Inferior parietal cortex (tissue), 1 donor: ENCODE measurements around the gene CGREF1.
"Not testable (repeated sequence)": the region's sequence is repeated elsewhere in the genome, so short reads cannot be mapped to it uniquely, and the experiment has no call there.

Source experiments
- DNase-seq: peaks from one replicate; pipeline ENCODE4 v3.0.0-alpha.2; 2016; ENCODE audit errors: extremely low spot score

The CGREF1 gene

DNA sequence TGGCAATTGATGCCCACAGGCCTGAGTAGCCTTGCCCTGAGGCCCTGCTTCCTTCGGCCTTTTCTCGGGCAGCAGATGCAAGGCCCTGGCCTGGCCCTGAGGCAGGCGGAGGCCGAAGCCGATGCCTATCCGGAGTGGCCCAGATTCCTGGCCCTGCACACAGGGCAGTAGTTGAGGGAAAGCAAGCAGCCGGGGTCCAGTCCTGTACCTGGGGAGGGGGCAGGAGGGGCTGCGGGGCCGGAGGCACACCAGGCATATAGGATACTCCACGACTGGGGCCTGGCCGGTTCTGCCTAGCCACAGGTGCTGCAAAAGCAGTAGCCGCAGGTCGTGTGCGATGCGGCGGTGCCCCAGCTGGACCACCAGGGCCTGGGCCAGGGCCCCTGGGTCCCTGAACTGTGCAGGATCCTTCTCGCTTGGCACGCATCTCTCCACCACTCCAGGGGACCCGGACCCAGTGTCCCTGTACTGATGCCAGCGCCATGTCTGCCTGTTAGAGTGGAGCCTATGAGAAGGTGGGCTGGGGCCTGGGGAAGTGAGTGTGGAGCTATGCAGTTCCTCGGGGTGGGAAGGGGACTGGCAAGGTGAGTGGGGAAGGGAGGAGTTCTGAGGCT is 18.5 kb upstream of the CGREF1 start:
- DNase-seq = no peak

DNA sequence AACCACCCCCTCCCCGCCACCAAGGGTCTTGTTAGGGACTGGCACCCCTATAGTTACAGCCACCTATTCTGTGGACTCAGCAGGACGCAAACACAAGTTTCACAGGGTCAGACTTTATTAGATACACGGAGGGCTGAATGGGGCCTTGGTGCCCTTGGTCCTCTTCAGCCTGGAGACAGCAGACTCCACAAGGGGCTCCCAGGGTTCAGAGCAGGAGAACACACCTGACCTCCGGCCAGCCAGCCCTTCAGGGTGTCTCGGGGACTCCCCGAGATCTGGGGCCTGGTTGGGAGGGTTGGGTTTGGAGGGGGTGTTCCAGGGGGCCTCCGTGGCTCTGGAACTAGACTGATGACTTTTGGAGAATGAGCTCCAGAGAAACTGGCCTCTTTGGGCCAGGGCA is 17.8 kb upstream of the CGREF1 start:
- no peak for DNase-seq

DNA sequence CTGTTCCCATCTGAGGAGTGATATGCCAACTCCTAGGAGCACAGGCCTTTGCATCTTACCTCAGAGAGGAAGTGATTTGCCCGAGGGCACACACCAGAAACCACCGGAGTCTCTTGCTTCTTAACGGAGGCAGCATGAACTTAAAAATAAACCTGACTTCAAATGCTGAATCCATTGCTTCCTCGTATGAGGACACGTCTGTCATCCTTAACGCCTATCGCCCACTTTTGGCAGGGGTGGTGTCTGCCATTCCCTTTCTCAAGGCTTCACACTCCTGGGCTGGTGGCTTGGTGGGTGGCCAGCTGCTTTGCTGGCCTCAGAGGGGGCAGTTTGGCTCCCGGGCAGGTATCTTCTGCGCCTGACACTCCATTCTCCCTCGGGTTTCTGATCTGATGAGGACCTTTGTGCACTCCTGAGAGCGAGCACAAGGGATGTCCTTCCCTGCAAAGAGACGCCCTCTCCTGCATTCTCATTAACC is 16.6 kb upstream of the CGREF1 start:
- no peak for DNase-seq

DNA sequence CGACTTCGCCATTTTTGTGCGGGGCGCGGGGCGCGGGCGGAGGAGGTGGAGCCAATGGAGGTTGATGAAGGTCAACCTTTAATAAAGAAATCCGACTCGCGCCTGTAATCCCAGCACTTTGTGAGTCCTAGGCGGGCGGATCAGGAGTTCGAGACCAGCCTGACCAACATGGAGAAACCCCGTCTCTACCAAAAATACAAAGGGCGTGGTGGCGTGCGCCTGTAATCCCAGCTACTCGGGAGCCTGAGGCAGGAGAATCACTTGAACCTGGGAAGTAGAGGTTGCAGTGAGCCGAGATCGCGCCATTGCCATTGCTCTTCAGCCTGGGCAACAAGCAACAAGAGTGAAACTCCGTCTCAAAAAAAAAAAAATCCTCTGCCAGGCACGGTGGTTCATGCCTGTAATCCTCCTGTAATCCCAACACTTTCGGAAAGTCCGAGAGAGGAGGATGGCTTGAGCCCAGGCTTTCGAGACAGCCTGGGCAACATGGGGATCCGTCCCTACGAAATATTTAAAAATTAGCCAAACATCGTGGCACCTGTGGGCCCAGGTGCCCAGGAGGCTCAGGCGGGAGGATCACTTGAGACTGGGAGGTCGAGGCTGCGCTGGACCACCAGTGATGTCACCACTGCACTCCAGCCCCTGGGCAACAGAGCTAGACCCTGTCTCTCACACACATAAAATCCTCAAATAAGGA is 16.0 kb upstream of the CGREF1 start:
- no peak for DNase-seq

DNA sequence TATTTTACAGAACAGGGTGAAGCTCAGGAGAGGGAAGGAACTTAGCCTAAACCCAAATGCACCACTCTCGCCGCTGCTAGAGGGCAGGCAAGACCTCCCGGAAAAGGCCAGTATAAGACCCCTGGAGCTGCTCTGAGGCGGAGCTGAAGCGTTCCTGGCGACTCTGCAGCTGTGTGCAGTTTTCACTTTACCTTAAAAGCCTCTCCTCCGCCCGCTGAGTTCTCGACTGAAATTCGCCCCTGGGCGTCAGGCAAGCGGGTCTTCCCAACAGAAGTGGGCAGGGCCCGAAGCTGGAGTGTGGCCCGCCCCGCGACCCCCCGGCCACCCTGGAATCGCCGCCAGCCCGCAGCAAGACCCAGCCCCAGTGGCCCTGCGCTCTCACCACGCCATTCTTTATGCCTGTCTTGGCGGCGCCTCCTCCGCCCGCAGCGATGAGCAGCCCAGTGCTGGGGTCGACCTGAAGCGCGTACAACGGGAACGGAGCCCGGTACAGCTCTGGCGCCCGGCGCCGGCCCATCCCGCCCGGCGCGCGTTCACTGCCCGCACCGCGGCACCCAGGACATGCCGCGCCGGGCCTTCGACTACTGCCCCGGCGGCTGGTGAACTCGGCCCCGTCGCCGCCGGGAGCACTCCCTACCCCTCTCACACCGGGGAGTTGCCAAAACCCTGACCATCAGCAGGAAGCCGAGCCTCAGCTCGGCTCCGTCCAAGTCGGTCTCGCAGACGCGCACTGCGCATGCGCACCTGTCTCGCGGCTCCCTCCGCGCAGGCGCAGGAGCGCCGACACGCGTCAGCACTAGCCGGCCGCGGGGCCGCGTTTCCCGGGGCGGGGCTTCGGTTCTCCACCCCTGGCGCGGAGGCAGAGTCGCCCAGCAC is 15.2 kb upstream of the CGREF1 start, which contains the start of gene PREB:
TSS of gene PREB (minus strand) at position 732 of the 876 bp plus-strand sequence. CDS start at position 517, 215 bp downstream.
- DNase-seq = peak; percentile 99

DNA sequence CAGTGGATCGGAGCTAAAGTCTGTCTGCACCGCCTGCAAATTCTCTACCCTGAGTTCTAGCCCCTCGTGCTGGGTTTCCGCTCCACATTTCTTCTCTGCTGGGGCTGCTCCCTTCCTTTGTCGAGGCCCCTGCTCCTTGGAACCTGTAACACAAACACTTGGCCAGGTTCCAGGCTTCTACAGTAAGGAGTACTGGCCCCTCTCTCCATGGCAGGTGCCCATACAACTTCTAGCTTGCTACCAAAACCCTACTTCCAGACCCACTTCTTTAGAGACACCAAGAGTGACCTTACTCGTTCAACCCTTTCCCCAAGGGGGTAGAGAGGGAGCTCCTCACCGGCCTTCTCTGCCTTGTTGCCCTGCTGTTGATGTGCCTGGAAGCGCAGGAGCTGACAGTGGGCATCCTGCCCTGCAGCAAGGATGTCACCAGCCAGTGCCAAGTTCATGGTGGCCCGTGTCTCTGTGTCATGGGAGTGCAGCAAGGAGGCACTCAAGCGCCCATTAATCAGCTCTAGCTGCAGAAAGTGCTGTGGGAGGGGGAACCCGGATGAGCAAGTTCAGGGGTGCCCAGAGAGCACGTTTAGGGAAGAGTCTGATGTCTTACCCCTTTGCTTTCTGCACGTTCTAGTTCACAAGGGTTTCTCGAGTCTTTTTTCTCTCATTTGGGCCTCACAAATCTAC is 14.4 kb upstream of the CGREF1 start:
- no peak for DNase-seq

DNA sequence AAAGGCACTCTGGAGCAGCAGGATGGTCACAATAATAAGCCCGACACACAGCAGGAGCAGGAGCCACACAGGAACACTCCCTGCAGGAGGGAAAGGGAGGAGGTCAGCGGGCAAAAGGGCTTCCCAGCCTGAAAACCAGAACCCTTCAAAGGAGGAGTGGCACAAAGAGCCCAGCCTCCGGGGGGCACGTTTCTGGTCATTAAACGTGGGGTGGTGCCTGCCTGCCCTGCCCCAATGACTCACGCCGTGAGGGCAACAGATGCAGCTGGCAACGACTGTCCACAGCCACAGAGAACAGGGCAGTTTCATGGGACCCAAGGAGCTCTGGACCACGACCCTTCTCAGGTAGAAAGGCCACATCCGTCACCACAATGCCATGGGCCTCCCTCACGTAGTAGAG is 12.5 kb upstream of the CGREF1 start:
- DNase-seq = no peak

DNA sequence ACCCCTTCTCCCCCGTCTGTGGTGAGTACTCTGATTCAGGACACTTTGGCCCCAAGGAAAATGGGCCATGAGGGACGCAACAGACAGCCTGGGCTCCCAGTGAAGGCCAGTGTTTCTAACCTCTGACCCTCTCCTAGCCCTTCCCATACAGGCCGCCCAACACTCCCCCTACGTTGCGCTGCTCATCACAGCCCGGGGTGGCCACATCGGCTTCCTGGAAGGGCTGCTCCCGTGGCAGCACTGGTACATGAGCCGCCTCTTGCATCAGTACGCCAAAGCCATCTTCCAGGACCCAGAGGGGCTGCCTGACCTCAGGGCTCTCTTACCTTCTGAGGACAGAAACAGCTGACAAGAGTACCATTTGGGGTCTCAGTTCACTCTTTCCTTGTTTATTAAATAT is 11.5 kb upstream of the CGREF1 start:
- DNase-seq = no peak

DNA sequence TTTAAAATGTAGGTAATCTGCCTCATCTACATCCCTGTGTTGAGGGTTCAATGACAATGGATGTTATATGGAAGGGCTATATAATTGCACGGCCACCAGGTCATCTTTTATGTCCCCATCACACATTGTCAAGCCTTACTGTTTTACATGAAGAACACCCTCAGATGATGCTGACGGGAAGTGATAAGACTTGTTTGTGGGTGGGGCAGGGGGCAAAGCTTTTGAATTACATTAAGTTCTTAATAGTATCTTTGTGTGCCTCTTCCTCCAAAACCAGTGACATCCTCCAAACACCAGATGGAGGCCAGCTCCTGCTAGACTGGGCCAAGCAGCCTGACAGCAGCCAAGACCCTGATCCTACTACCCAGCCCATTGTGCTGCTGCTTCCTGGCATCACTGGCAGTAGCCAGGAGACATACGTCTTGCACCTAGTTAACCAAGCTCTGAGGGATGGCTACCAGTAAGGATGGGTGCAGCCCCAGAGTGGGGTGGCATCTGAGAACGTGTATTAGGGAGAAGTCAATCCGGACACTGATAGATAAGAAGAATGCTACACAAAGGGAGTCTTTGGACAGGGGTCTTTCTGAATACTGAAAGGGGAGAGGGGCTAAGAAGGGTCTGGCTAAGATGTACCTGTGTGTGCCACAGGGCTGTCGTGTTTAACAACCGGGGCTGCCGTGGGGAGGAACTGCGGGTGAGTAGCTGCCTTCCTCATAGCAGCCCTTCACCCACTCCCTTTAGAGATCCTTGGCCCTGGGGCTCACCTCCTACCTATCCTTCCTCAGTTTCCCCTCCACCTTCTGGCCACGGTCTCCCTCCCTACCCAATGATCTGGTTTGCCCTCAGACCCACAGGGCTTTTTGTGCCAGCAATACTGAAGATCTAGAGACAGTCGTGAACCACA is 10.0 kb upstream of the CGREF1 start:
- DNase-seq = no peak

DNA sequence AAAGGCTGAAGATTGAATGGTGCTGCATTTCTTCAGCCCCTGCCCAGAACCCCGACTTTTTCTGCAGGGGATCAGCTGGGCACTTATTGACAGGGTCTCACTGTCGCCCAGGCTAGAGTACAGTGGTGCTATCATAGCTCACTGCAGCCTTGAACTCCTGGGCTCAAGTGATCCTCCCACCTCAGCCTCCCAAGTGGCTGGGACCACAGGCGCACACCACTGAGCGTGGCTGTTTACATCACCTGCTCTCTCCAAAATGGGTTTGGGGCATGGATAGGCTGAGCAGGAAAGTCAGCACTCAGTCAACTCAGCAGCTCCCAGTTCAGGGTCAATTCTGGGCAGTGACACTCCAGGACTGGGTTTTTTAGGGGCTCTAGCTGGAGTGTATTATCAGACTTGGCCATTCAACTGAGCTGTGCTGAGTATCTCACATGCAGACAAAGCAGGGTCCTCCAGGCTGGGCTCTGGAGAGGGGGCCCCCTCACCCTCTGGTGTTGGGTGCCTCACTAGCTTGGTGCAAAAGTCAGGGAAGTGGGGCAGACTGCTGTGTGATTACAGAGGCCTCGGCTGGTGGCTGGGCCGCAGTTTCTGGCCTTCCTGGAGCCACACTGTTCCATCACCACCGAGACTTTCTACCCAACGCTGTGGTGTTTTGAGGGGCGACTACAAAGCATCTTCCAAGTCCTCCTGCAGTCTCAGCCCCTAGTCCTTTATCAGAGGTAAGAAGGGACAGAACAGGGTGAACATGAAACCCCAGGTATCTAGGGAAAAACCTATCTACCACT is 9.1 kb upstream of the CGREF1 start:
- no peak for DNase-seq

DNA sequence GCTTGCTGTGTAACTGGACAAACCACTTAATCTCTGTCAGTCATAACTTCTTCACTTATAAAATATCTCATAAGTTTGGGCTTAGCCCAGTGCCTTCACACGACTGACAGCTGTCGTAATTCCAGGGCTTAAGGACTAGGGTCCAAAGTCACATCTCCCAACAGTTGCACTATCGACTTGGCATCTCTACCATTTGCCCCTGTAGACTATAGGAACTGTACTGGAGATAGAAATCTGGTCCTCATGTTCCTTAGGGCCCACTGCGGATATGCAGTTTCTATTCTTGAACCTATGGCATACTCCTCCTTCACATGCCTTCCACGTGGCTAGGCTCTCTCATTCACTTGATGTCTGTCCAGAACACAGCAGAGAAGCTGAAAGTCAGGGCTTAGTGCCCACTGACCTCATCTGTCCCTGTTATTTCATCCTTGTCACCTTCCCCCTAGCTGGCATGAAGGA is 7.4 kb upstream of the CGREF1 start:
- no peak for DNase-seq

DNA sequence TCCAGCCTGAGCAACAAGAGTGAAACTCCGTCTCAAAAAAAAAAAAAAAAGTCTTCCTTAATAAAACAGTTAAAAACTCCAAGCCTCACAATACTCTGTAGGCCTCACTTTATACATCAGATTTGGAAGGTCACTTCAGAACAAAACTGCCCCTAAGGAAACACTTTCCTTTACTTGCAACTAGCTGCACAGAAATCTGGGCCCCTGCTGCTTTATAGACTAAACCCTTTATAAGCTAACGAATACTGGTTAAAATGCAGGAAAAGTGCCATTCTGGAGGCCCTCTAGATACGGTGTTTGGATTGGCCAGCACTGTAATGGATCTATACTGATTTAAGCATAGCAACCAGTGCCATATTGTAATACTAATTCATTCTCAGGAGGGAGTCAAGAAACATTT is 6.2 kb upstream of the CGREF1 start:
- DNase-seq = no peak

DNA sequence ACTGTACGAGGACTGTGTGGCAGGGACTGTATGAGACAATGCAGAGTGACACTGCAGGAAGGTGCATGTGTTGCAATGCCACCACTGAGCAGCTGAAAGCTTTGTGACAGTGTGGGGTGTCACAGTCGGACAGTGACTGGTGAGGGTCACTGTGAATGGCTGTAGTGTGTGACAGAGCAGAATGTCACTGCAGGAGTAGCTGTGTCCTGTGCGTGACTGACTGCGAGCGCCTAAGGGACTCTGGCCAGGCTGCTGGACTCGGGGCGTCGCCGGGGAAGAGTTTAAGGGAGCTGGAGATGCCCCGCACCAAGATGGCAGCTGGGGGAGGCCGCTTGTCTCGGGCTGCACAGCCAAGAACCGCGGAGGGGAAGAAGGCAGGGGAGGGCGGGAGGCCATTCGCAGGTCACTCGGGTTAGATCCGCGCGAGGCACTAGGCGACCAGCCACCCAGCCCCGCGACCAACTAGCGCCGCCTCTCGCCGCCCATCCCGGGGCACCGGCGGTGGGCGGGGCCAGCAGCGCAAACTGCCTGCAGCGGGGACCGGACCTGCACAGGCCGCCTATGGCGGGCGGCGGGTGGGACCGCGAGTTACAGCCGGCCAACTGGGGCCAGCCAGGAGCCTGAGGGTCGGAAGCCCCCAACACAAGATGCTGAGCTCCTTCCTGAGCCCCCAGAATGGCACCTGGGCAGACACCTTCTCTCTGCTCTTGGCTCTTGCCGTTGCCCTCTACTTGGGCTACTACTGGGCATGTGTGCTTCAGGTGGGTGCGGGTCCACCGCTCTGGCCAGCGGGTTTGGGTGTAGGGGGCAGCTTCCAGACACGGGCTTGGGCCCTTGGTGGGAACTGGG is 4.6 kb upstream of the CGREF1 start, which contains the start of gene ABHD1:
TSS of gene ABHD1 (plus strand) at position 514 of the 849 bp plus-strand sequence. CDS start at position 648, 134 bp downstream.
- peak; percentile 63 for DNase-seq

DNA sequence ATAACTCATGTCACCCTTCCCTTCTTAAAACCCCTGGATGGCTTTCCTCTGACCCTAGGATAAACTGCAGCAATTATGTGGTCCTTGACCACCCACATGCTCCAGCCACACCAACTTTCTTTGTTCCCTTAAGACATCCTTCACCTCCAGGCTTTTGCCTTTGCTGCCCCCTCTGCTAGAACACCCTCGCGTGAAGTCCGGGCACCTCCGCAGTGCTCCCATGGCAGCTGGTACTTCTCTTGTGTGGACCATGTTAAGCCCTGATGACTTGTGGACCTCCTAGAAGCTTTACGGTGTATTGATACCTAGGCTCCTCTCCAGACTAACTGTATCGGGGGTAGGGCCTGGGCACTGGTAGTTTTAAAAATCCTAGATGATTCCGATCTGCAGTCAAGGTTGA is 3.9 kb upstream of the CGREF1 start:
- DNase-seq = no peak

DNA sequence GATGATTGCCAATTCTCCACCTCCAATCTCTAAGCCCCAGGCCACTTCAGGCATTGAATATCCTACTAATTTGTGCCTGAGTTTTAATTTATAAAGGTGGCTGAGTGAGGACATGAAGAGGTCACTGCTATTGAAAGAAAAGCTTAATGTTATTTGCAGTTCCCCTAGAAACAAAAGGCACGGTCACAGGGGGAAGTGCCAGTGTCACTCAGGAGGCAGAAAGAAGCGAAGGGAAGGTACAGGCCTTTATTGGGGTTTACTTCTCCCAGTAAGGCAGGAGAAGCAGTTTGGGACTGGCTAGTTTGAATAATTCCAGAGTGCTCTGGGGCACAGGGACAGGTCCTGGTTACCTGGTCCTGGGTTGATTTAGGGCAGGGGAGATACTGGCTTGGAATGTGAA is 3.0 kb upstream of the CGREF1 start:
- DNase-seq = no peak

DNA sequence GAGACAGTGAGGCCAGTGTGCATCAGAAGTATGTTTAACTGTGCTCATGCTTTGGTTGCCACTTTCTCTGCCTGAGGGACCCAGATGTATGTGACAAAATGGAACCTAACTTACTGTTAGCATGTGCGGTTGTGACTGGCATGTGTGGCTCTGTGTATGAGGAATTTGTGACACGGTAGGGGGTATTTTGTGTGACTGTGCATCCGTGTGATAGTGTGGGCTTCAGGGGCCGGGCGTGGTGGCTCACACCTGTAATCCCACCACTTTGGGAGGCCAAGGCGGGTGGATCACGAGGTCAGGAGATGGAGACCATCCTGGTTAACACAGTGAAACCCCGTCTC is 372 bp upstream of the CGREF1 start:
- DNase-seq = not testable (repeated sequence)

DNA sequence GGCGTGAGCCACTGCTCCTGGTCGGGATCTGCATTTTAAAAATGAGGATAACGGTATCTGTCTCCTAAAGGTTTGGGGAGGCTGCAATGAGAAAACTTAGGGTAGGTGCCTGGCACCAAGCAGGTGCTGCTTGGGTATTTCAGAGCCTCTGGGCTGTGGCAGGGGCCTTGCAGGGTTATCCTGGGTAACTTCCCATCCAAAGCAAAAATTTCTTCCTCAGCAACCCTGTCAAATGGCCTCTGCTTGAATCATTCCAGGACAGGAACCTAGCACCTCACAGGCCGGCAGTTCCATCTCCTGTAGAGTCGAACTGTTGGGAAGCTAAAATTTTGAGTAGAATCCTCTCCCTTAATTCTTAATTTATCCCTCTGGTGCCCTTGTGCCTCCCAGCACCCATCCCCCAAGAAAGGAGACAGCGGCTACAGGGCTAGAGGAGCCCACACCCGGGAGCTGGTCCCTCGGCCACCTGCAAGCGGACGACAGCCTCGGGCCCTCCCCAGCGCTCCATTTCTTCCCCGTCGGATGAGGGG is 868 bp downstream of the CGREF1 start:
- no peak for DNase-seq

DNA sequence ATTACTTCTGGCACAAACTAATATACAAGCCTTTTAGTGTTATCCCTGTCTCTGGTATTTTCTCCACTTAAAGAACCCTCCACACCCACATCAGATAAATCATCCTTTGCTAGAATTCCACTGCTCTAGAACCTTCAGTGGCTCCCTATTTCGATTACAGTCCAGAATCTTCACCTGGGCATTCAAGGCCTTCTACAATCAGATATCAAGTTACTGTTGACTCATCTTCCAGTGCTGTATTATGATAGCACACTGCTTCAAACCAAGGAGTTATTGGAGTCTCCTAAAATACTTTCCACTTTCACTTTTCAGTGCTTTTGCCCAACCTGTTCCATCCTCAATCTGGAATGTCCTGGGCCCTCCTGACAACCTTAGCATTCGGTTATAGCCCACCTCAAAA is 3.4 kb downstream of the CGREF1 start:
- DNase-seq = no peak
